HepG2 (cell line): ENCODE measurements around the gene SMIM11. TPM values are rescaled to one million over a fixed set of nuclear protein-coding genes. Genes with fewer than 3 reads are reported as not detected.

Experiments used
- KDM1A ChIP-seq: IDR thresholded peaks from 2 replicates; pipeline ENCODE4 v1.6.1; 2016; ENCODE audit warnings: missing compliant biosample characterization
- KLF6 ChIP-seq: IDR thresholded peaks from 2 replicates; pipeline ENCODE4 v1.8.0; 2016; ENCODE audit warnings: missing biosample characterization, missing genetic modification reagents
- NFKBIZ ChIP-seq: IDR thresholded peaks from 2 replicates; pipeline ENCODE4 v1.6.1; 2018; ENCODE audit warnings: missing genetic modification reagents, missing compliant biosample characterization
- POLR2G ChIP-seq: fragments of 200-400 bp; formaldehyde crosslinking; IDR thresholded peaks from 2 replicates; pipeline ENCODE4 v1.6.1; 2018; ENCODE audit warnings: mild to moderate bottlenecking, low read depth, low read length, moderate library complexity
- RBAK ChIP-seq: sonication (generic); formaldehyde crosslinking; IDR thresholded peaks from 2 replicates; pipeline ENCODE4 v1.5.1; 2020; ENCODE audit warnings: mild to moderate bottlenecking, missing genetic modification reagents
- TBL1XR1 ChIP-seq: fragments of 150-350 bp; IDR thresholded peaks from 2 replicates; pipeline ENCODE4 v1.6.1; 2014; ENCODE audit warnings: borderline replicate concordance, low read length; ENCODE audit not compliant: partially characterized antibody
- ZBTB44 ChIP-seq: sonication (generic); formaldehyde crosslinking; IDR thresholded peaks from 2 replicates; pipeline ENCODE4 v1.4.0; 2020; ENCODE audit warnings: missing genetic modification reagents
- ZHX1 ChIP-seq: sonication (generic); formaldehyde crosslinking; IDR thresholded peaks from 2 replicates; pipeline ENCODE4 v1.8.1; 2022; ENCODE audit warnings: low read depth, mild to moderate bottlenecking, missing genetic modification reagents
- ZNF224 ChIP-seq: sonication (generic); formaldehyde crosslinking; IDR thresholded peaks from 2 replicates; pipeline ENCODE4 v1.5.0; 2020; ENCODE audit warnings: mild to moderate bottlenecking, missing genetic modification reagents
- ZNF253 ChIP-seq: sonication (generic); formaldehyde crosslinking; IDR thresholded peaks from 2 replicates; pipeline ENCODE4 v1.8.0; 2022; ENCODE audit warnings: mild to moderate bottlenecking, missing genetic modification reagents, borderline replicate concordance
- ZNF317 ChIP-seq: sonication (generic); formaldehyde crosslinking; IDR thresholded peaks from 2 replicates; pipeline ENCODE4 v1.5.0; 2020; ENCODE audit warnings: mild to moderate bottlenecking, missing genetic modification reagents
- ZNF530 ChIP-seq: sonication (generic); formaldehyde crosslinking; IDR thresholded peaks from 2 replicates; pipeline ENCODE4 v1.5.0; 2020; ENCODE audit warnings: low read depth, mild to moderate bottlenecking, missing genetic modification reagents
- ZNF550 ChIP-seq: sonication (generic); formaldehyde crosslinking; IDR thresholded peaks from 2 replicates; pipeline ENCODE4 v1.4.0; 2020; ENCODE audit warnings: mild to moderate bottlenecking, missing genetic modification reagents, borderline replicate concordance
- ZNF564 ChIP-seq: sonication (generic); formaldehyde crosslinking; IDR thresholded peaks from 2 replicates; pipeline ENCODE4 v1.8.1; 2023; ENCODE audit warnings: mild to moderate bottlenecking, missing genetic modification reagents
- ZNF597 ChIP-seq: sonication (generic); formaldehyde crosslinking; IDR thresholded peaks from 2 replicates; pipeline ENCODE4 v1.5.0; 2020; ENCODE audit warnings: missing genetic modification reagents
- polyA plus RNA-seq, 8 experiments: library from polyadenylated mRNA; depleted of rRNA in 3 of 8; stranded (reverse) in 7 of 8; unstranded in 1 of 8; fragments of >200 nt; fragmentation: Illumina TruSeq in 4 of 8; extraction: Trizol in 4 of 8; gene quantifications; 2 replicates each; pipeline versions ENCODE4 v1.2.1 to v1.2.3, GENCODE V29; 2011 to 2016; ENCODE audit warnings: low read depth in 4 of 8, missing spikeins in 1 of 8, mixed read lengths in 1 of 8; ENCODE audit not compliant: insufficient read depth in 1 of 8
- total RNA-seq, 5 experiments: library from RNA; depleted of rRNA; stranded (reverse); fragments of >200 nt; fragmentation: Illumina TruSeq; extraction: Trizol; gene quantifications; 2 replicates each; pipeline ENCODE4 v1.2.3, GENCODE V29; 2016; ENCODE audit warnings: low read depth in 1 of 5
- TF ChIP-seq, protein P1 (sequence below): sonication (generic); formaldehyde crosslinking; IDR thresholded peaks from 2 replicates; pipeline ENCODE4 v1.8.0; 2022; ENCODE audit warnings: mild to moderate bottlenecking, missing genetic modification reagents, moderate library complexity
- TF ChIP-seq, protein P2 (sequence below): sonication (generic); formaldehyde crosslinking; IDR thresholded peaks from 2 replicates; pipeline ENCODE4 v1.5.0; 2020; ENCODE audit warnings: missing genetic modification reagents, mild to moderate bottlenecking, borderline replicate concordance
- TF ChIP-seq, protein P3 (sequence below): sonication (generic); formaldehyde crosslinking; IDR thresholded peaks from 2 replicates; pipeline ENCODE4 v1.4.0; 2020; ENCODE audit warnings: missing genetic modification reagents
- TF ChIP-seq, protein P4 (sequence below): sonication (generic); formaldehyde crosslinking; IDR thresholded peaks from 2 replicates; pipeline ENCODE4 v1.8.0; 2022; ENCODE audit warnings: missing genetic modification reagents, mild to moderate bottlenecking, borderline replicate concordance

Gene SMIM11
- total and polyA plus RNA-seq, 2 of the 13 experiments (the other 11 are each of a cell fraction or from before 2014, with no cell fraction given), result 6.4 to 18.9 TPM

GRCh38 chr21:34351786-34352241 is 23.5 kb upstream of the SMIM11 start (continued):
- no peak for TF ChIP-seq ZNF550
- TF ChIP-seq POLR2G, result no peak
- TF ChIP-seq, protein P1, sequence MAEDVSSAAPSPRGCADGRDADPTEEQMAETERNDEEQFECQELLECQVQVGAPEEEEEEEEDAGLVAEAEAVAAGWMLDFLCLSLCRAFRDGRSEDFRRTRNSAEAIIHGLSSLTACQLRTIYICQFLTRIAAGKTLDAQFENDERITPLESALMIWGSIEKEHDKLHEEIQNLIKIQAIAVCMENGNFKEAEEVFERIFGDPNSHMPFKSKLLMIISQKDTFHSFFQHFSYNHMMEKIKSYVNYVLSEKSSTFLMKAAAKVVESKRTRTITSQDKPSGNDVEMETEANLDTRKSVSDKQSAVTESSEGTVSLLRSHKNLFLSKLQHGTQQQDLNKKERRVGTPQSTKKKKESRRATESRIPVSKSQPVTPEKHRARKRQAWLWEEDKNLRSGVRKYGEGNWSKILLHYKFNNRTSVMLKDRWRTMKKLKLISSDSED (CRISPR knock-in tag), result no peak
- TF ChIP-seq KDM1A (CRISPR knock-in tag), result no peak
- no peak for TF ChIP-seq ZNF564 (CRISPR knock-in tag)
- no peak for TF ChIP-seq ZNF597 (CRISPR knock-in tag)
- no peak for TF ChIP-seq TBL1XR1
- TF ChIP-seq ZHX1 (CRISPR knock-in tag), result no peak
- TF ChIP-seq KLF6 (CRISPR knock-in tag), result no peak
- TF ChIP-seq ZNF317 (CRISPR knock-in tag), result no peak
- TF ChIP-seq, protein P2, sequence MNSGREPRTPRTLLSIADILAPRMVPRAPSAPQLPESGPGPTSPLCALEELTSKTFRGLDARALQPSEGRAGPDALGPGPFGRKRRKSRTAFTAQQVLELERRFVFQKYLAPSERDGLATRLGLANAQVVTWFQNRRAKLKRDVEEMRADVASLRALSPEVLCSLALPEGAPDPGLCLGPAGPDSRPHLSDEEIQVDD (CRISPR knock-in tag), result no peak
- TF ChIP-seq RBAK, result no peak
- TF ChIP-seq ZBTB44, result no peak
- TF ChIP-seq, protein P3, sequence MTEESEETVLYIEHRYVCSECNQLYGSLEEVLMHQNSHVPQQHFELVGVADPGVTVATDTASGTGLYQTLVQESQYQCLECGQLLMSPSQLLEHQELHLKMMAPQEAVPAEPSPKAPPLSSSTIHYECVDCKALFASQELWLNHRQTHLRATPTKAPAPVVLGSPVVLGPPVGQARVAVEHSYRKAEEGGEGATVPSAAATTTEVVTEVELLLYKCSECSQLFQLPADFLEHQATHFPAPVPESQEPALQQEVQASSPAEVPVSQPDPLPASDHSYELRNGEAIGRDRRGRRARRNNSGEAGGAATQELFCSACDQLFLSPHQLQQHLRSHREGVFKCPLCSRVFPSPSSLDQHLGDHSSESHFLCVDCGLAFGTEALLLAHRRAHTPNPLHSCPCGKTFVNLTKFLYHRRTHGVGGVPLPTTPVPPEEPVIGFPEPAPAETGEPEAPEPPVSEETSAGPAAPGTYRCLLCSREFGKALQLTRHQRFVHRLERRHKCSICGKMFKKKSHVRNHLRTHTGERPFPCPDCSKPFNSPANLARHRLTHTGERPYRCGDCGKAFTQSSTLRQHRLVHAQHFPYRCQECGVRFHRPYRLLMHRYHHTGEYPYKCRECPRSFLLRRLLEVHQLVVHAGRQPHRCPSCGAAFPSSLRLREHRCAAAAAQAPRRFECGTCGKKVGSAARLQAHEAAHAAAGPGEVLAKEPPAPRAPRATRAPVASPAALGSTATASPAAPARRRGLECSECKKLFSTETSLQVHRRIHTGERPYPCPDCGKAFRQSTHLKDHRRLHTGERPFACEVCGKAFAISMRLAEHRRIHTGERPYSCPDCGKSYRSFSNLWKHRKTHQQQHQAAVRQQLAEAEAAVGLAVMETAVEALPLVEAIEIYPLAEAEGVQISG (CRISPR knock-in tag), result peak; percentile 30; the same call in 1 of the 2 replicates
- no peak for TF ChIP-seq ZNF530 (CRISPR knock-in tag)
- TF ChIP-seq, protein P4, sequence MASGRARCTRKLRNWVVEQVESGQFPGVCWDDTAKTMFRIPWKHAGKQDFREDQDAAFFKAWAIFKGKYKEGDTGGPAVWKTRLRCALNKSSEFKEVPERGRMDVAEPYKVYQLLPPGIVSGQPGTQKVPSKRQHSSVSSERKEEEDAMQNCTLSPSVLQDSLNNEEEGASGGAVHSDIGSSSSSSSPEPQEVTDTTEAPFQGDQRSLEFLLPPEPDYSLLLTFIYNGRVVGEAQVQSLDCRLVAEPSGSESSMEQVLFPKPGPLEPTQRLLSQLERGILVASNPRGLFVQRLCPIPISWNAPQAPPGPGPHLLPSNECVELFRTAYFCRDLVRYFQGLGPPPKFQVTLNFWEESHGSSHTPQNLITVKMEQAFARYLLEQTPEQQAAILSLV (CRISPR knock-in tag), result no peak
- TF ChIP-seq ZNF253 (CRISPR knock-in tag), result no peak
- no peak for TF ChIP-seq ZNF224 (CRISPR knock-in tag)
- TF ChIP-seq NFKBIZ (CRISPR knock-in tag), result no peak
